ENCODE results near the gene DGCR2. TPM values are rescaled to one million over a fixed set of nuclear protein-coding genes. Genes with fewer than 3 reads are reported as not detected.

The DGCR2 gene
- total RNA-seq, 1 experiment from 2014 or later = 42.9 TPM

DNA sequence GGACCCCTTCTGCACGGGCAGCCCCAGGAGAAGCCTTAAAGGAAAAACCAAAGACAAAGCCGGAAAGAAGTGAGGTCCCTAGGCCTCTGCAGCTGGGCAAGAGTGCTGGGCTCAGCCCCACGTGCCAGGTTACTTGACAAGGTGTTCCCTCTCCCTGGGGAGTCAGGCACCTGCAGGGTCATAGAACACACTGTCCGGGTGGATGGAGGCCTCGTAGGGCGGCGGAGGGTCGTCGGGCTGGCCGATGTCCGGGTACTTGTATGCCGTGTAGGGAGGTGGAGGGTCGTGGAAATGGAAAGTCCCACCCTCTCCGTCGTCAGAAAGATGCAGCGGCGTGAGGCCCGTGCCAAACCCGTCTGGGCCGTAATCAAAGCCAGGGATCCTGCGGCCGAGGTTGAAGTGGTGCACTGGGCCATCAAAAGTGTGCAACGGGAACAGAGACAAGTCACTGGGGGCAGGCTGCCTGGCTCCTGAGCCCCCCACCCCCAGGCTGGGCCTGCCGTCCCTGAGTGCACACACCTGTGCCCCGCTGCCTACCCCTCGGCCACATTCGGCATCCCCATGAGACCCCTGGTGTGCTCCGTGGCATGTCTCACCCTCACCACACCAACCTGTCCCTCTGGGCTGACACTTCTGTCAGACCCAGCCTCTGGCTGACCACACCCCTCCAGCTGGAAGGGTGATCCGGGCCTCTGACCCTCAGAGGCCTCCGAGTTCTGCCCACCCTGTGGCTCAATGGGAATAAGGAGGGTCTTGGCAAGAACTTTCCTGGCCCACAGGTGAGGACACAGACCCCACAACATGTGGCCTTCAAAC lies 81.1 kb downstream of the DGCR2 start:
- Histone ChIP-seq H3K9me3 (ENCODE audit: control insufficient read depth in 1 of 2, insufficient read depth in 1 of 2, low read depth in 1 of 2, low read length in 2 of 2) (no peaks in the 10 kb centered on the region), H3K27ac (ENCODE audit: low read depth, low read length) (no peak overlapping the region), H3K79me2 (ENCODE audit: insufficient read depth, low read length) (no peaks in the 10 kb centered on the region), H2AFZ (ENCODE audit: low read depth, low read length, poor library complexity, severe bottlenecking) (no peak overlapping the region), H3K4me2 (ENCODE audit: low read length) (no peak overlapping the region), H3K4me3 (replicated peaks in 1 of 2; ENCODE audit: low read depth in 1 of 2, low read length in 2 of 2) (no peak overlapping the region), H3K4me1 (ENCODE audit: control insufficient read depth in 1 of 2, insufficient read depth in 2 of 2, low read length in 2 of 2) (no peaks in the 10 kb centered on the region), H3K36me3 (ENCODE audit: control insufficient read depth in 1 of 2, insufficient read depth in 2 of 2, low read length in 2 of 2) (peaks cover 0 to 6% of the 10 kb centered on the region in 2 experiments; a peak in 1 of 4 replicates), H3K27me3 (ENCODE audit: insufficient read depth, low read length) (no peaks in the 10 kb centered on the region), H3K9ac (ENCODE audit: low read length) (no peak overlapping the region), H4K20me1 (ENCODE audit: insufficient read depth) (no peaks in the 10 kb centered on the region), H3K9me2 (ENCODE audit: insufficient read depth) (no peaks in the 10 kb centered on the region)
- ChIA-PET POLR2A (no interaction called here), RAD21 (ENCODE audit: low non-redundant PET in 1 of 2, low total read pairs in 2 of 2, uncharacterized antibody in 2 of 2, unreplicated experiment in 2 of 2) (no interaction called here), CTCF (no interaction called here)
- BruUV-seq (replicated peaks) = no TSS peak
- DNase-seq (ENCODE audit: low read depth, low spot score) (no peak), ATAC-seq (no peak)
- TF ChIP-seq, protein P1, sequence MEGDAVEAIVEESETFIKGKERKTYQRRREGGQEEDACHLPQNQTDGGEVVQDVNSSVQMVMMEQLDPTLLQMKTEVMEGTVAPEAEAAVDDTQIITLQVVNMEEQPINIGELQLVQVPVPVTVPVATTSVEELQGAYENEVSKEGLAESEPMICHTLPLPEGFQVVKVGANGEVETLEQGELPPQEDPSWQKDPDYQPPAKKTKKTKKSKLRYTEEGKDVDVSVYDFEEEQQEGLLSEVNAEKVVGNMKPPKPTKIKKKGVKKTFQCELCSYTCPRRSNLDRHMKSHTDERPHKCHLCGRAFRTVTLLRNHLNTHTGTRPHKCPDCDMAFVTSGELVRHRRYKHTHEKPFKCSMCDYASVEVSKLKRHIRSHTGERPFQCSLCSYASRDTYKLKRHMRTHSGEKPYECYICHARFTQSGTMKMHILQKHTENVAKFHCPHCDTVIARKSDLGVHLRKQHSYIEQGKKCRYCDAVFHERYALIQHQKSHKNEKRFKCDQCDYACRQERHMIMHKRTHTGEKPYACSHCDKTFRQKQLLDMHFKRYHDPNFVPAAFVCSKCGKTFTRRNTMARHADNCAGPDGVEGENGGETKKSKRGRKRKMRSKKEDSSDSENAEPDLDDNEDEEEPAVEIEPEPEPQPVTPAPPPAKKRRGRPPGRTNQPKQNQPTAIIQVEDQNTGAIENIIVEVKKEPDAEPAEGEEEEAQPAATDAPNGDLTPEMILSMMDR (IDR thresholded peaks at IDR 0.05 in 2 of 3, conservative IDR thresholded peaks at IDR 0.05 in 1 of 3; ENCODE audit: borderline replicate concordance in 1 of 3, insufficient read depth in 1 of 3, low read depth in 2 of 3, low read length in 2 of 3) = no peak
- TF ChIP-seq SRF (IDR thresholded peaks at IDR 0.05; ENCODE audit: low read depth) (no peak), SIN3A (IDR thresholded peaks at IDR 0.05; ENCODE audit: low read depth) (no peak), SP1 (IDR thresholded peaks at IDR 0.05; ENCODE audit: low read depth) (no peak), FOSL1 (IDR thresholded peaks at IDR 0.05; ENCODE audit: low read depth) (no peak), ZFX (IDR thresholded peaks at IDR 0.05) (no peak), JUND (IDR thresholded peaks at IDR 0.05) (no peak)
- TF ChIP-seq, protein P2, sequence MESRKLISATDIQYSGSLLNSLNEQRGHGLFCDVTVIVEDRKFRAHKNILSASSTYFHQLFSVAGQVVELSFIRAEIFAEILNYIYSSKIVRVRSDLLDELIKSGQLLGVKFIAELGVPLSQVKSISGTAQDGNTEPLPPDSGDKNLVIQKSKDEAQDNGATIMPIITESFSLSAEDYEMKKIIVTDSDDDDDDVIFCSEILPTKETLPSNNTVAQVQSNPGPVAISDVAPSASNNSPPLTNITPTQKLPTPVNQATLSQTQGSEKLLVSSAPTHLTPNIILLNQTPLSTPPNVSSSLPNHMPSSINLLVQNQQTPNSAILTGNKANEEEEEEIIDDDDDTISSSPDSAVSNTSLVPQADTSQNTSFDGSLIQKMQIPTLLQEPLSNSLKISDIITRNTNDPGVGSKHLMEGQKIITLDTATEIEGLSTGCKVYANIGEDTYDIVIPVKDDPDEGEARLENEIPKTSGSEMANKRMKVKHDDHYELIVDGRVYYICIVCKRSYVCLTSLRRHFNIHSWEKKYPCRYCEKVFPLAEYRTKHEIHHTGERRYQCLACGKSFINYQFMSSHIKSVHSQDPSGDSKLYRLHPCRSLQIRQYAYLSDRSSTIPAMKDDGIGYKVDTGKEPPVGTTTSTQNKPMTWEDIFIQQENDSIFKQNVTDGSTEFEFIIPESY (IDR thresholded peaks at IDR 0.05; ENCODE audit: extremely low read depth, insufficient replicate concordance, low read length) = no peak
- intact Hi-C loops (cut with micrococcal nuclease) = no loop called here
